Smooth muscle cell (in vitro differentiated cells): ENCODE results near the gene PPIL4. TPM values are rescaled to one million over a fixed set of nuclear protein-coding genes. Genes with fewer than 3 reads are reported as not detected.
"Not testable (repeated sequence)": the region's sequence is repeated elsewhere in the genome, so short reads cannot be mapped to it uniquely, and the experiment has no call there.

Experiments used
- DNase-seq: peaks from one replicate; lab custom pipeline; 2025; ENCODE audit not compliant: unreplicated experiment; lab: John Stamatoyannopoulos, UW
- H2AFZ ChIP-seq: fragments of 200-600 bp; sonication (generic); 2 replicates; pipeline ENCODE4 v1.6.0; 2016; ENCODE audit warnings: antibody characterized with exemption, low read depth, mild to moderate bottlenecking
- H3F3A ChIP-seq: fragments of 200-600 bp; sonication (generic); 2 replicates; pipeline ENCODE4 v1.6.0; 2017; ENCODE audit warnings: antibody characterized with exemption, low read depth
- H3K27ac ChIP-seq: fragments of 200-600 bp; sonication (generic); 2 replicates; pipeline ENCODE4 v1.5.1; 2016; ENCODE audit warnings: low read depth, mild to moderate bottlenecking
- H3K27me3 ChIP-seq: fragments of 200-600 bp; sonication (generic); 2 replicates; pipeline ENCODE4 v1.6.1; 2016; ENCODE audit warnings: low read depth, mild to moderate bottlenecking
- H3K36me3 ChIP-seq: fragments of 200-600 bp; sonication (generic); 2 replicates; pipeline ENCODE4 v1.5.1; 2016; ENCODE audit warnings: low read depth
- H3K4me1 ChIP-seq: fragments of 200-600 bp; sonication (generic); 2 replicates; pipeline ENCODE4 v1.5.1; 2016; ENCODE audit warnings: low read depth
- H3K4me2 ChIP-seq: fragments of 200-600 bp; sonication (generic); 2 replicates; pipeline ENCODE4 v1.6.0; 2016; ENCODE audit warnings: mild to moderate bottlenecking
- H3K4me3 ChIP-seq: fragments of 200-600 bp; sonication (generic); 2 replicates; pipeline ENCODE4 v1.5.1; 2016; ENCODE audit warnings: mild to moderate bottlenecking
- H3K79me2 ChIP-seq: fragments of 200-600 bp; sonication (generic); 2 replicates; pipeline ENCODE4 v1.6.0; 2016; ENCODE audit warnings: low read depth, mild to moderate bottlenecking
- H3K9ac ChIP-seq: fragments of 200-600 bp; sonication (generic); 2 replicates; pipeline ENCODE4 v1.6.0; 2016; ENCODE audit warnings: low read depth
- H3K9me3 ChIP-seq: fragments of 200-600 bp; sonication (generic); replicated peaks from 2 replicates; pipeline ENCODE4 v1.5.1; 2016; ENCODE audit warnings: low read depth
- H4K20me1 ChIP-seq: fragments of 200-600 bp; sonication (generic); 2 replicates; pipeline ENCODE4 v1.6.0; 2016; ENCODE audit warnings: low read depth
- CTCF ChIP-seq: fragments of 200-600 bp; sonication (generic); IDR thresholded peaks from 2 replicates; pipeline ENCODE4 v1.5.1; 2017; ENCODE audit warnings: borderline replicate concordance, mild to moderate bottlenecking, antibody characterized with exemption; ENCODE audit not compliant: insufficient read depth, poor library complexity, severe bottlenecking
- WGBS: methylation state at CpG from one replicate; pipeline ENCODE4 v1.1.7; 2016; ENCODE audit warnings: low lambda C conversion rate; 5-methylcytosine and 5-hydroxymethylcytosine counted together
- polyA plus RNA-seq: library from polyadenylated mRNA; unstranded; fragments of >200 nt; fragmentation: Nextera tagmentation; extraction: Ambion mirVana; gene quantifications from 2 replicates; pipeline ENCODE4 v1.2.1, GENCODE V29; 2016
- total RNA-seq: library from RNA; depleted of rRNA; stranded (reverse); fragments of >200 nt; gene quantifications from 2 replicates; pipeline ENCODE4 v1.2.3, GENCODE V29; 2014

PPIL4 gene
- total and polyA plus RNA-seq, 2 experiments from 2014 or later, result 30.8 to 64.8 TPM

GRCh38 chr6:149497365-149497764 lies 48.5 kb downstream of the PPIL4 start:
- 96% methylated on average over 2 of the region's 2 CpGs for WGBS
- TF ChIP-seq CTCF, result no peak
- H3K9ac ChIP-seq, result no peak overlapping the region

GRCh38 chr6:149496597-149496996 lies 49.2 kb downstream of the PPIL4 start:
- not testable (repeated sequence) for DNase-seq, H3K4me3 ChIP-seq, H3K9me3 ChIP-seq, H2AFZ ChIP-seq, H3K36me3 ChIP-seq, H3K9ac ChIP-seq, H3K79me2 ChIP-seq, H3F3A ChIP-seq, H4K20me1 ChIP-seq, H3K27ac ChIP-seq, H3K27me3 ChIP-seq, H3K4me1 ChIP-seq, H3K4me2 ChIP-seq
- 87% methylated on average over 6 of the region's 6 CpGs for WGBS

More at GRCh38 chr6:149497365-149497764, 48.5 kb downstream of the PPIL4 start:
- Histone ChIP-seq H3F3A (peaks cover 2% of the 10 kb centered on the region), H3K4me2 (no peak overlapping the region), H3K4me1 (no peaks in the 10 kb centered on the region), H3K9me3 (no peaks in the 10 kb centered on the region), H3K4me3 (no peak overlapping the region), H3K27ac (no peak overlapping the region), H3K79me2 (no peaks in the 10 kb centered on the region), H2AFZ (no peak overlapping the region), H3K27me3 (no peaks in the 10 kb centered on the region), H3K36me3 (no peaks in the 10 kb centered on the region), H4K20me1 (peaks cover 3% of the 10 kb centered on the region)
- no peak for DNase-seq

GRCh38 chr6:149495349-149496016 lies 50.4 kb downstream of the PPIL4 start:
- H3K36me3 ChIP-seq, DNase-seq, H3K4me2 ChIP-seq, H3K27ac ChIP-seq, H3F3A ChIP-seq, H4K20me1 ChIP-seq, H3K4me1 ChIP-seq, H2AFZ ChIP-seq, H3K79me2 ChIP-seq, H3K9ac ChIP-seq, H3K9me3 ChIP-seq, H3K27me3 ChIP-seq, H3K4me3 ChIP-seq: not testable (repeated sequence)
- WGBS, result 95% methylated on average over 11 of the region's 11 CpGs

GRCh38 chr6:149494810-149495209 lies 51.0 kb downstream of the PPIL4 start:
- H2AFZ ChIP-seq, H3K9me3 ChIP-seq, DNase-seq, H3K4me1 ChIP-seq, H4K20me1 ChIP-seq, H3K4me3 ChIP-seq, H3K4me2 ChIP-seq, H3K9ac ChIP-seq, H3K27ac ChIP-seq, H3K27me3 ChIP-seq, H3K79me2 ChIP-seq, H3K36me3 ChIP-seq, H3F3A ChIP-seq: not testable (repeated sequence)
- 96% methylated on average over 4 of the region's 4 CpGs for WGBS

GRCh38 chr6:149493761-149494320 lies 52.0 kb downstream of the PPIL4 start:
- no peaks in the 10 kb centered on the region for H3K4me1 ChIP-seq

More at GRCh38 chr6:149493761-149494320, 52.0 kb downstream of the PPIL4 start:
- Histone ChIP-seq H3K4me3 (no peak overlapping the region), H3K9me3 (no peaks in the 10 kb centered on the region), H3K4me2 (no peak overlapping the region), H3K27ac (no peak overlapping the region), H3F3A (no peaks in the 10 kb centered on the region), H3K79me2 (no peaks in the 10 kb centered on the region), H3K9ac (no peak overlapping the region), H4K20me1 (no peaks in the 10 kb centered on the region), H3K27me3 (no peaks in the 10 kb centered on the region), H3K36me3 (no peaks in the 10 kb centered on the region), H2AFZ (no peak overlapping the region)
- TF ChIP-seq CTCF, result no peak
- WGBS, result 92% methylated on average over 7 of the region's 7 CpGs
- no peak for DNase-seq
